ENCODE data around the gene TMOD1.

Gene TMOD1

DNA sequence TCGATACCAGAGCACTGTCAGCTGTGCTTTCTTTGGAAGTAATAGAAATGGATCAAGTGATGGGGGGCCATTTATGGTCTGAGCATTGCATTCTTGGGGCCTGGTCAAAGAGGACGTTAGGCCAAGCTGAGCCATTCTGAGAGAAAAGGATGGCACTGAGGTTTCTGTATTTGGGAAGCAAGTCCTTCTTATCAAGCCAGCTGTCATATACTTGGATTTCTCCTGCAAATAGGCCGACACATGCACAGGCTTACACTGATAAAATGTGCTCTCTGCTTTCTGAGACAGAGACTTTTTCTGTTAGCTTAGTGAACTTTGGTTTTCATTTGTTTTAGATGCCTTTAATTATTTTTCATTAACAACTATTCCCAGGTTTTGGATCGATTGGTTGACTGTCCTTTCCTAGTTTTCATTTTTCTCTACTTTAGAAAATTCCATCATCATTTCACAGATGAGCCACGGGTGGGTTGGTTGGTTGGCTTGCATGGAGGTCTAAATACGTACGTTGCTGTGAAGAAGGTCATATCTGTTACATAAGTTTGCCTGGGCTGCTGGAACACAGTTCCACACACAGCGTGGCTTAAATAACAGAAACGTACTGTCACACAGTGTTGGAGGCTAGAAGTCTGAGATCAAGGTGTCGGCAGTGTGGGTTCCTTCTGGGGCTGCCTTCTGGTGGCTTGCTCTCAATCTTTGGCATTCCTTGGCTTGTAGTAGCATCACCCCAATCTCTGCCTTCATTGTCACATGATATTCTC is 20.3 kb downstream of the TMOD1 start:
- Mint-ChIP-seq H3K4me1 (no peaks in the 10 kb centered on the region), H3K27ac (no peak overlapping the region), H3K27me3 (peaks cover 10% of the 10 kb centered on the region), H3K4me3 (no peak overlapping the region), H3K36me3 (no peaks in the 10 kb centered on the region), H3K9me3 (no peaks in the 10 kb centered on the region)

DNA sequence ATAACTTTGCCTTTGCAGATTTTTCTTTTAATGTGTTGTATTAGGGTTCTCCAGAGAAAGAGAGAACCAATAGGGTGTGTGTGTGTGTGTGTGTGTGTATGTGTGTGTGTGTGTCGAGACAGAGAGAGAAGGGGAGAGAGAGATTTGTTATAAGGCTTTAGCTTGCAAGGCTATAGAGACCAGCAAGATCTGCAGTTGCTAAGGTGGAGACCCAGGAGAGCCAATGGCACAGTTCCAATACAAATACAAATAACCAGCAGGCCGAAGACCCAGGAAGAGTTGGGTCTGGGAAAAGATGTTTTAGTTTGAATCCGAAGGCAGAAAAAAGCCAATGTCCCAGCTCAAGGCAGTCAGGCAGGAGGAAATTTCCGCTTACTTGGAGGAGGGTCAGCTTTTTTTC is 23.0 kb downstream of the TMOD1 start:
- Mint-ChIP-seq H3K4me1 (no peaks in the 10 kb centered on the region), H3K27ac (no peak overlapping the region), H3K27me3 (peaks cover 6% of the 10 kb centered on the region), H3K36me3 (no peaks in the 10 kb centered on the region), H3K4me3 (no peak overlapping the region), H3K9me3 (no peaks in the 10 kb centered on the region)

DNA sequence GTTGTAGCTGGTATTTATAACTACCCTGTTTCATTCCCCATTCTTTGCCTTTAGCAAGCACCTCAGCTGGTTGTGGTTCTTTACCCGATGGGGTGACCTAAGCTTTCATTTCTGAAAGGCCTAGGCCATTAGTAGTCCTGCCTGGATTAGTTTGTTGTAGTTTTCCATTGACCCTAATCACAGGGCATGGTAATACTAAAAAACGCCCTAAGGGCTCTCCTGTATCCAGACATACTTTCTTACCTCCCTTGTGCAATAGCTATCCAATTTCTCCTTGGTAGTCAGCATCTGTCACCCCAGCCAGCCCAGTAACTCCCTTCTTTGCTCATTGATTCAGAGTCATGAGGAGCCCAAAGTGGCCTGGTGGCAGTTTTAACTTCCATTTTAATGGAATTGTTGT is 24.0 kb downstream of the TMOD1 start:
- Mint-ChIP-seq H3K4me3 (no peak overlapping the region), H3K4me1 (no peaks in the 10 kb centered on the region), H3K9me3 (no peaks in the 10 kb centered on the region), H3K36me3 (no peaks in the 10 kb centered on the region), H3K27me3 (peaks cover 2% of the 10 kb centered on the region), H3K27ac (no peak overlapping the region)

DNA sequence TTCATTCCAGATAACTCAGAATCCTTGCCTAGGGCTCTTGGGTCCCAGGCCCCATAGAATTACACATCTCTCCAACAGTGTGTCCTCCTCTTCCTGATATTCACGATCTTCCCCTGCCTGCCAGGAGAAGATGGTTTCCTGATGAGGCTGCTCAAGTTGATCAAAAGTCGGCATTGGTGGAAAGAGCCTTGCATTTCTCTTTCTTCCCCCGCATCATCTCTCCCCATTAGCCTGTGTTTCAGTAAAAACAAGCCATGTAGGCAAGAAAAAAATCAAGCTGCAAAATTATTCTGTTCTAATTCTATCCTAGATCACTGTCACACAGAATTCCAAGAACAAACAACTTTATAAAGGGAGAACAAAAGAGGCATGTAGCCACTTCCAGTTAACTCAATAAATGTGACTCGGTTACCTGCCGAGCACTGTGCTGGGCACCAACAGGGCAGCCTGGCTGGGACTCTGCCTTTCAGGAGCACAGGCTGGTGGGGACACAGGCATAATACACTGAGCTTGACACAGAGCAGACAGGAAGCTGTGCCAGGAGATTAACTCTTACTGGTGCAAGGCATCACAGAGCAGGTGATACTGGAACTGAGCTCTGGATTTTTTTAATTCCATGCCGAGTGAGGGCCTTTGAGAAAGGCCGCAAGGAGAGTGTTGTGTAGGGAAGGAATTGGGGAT is 25.6 kb downstream of the TMOD1 start:
- Mint-ChIP-seq H3K27me3 (no peaks in the 10 kb centered on the region), H3K9me3 (no peaks in the 10 kb centered on the region), H3K4me3 (no peak overlapping the region), H3K36me3 (no peaks in the 10 kb centered on the region), H3K4me1 (no peaks in the 10 kb centered on the region), H3K27ac (no peak overlapping the region)

DNA sequence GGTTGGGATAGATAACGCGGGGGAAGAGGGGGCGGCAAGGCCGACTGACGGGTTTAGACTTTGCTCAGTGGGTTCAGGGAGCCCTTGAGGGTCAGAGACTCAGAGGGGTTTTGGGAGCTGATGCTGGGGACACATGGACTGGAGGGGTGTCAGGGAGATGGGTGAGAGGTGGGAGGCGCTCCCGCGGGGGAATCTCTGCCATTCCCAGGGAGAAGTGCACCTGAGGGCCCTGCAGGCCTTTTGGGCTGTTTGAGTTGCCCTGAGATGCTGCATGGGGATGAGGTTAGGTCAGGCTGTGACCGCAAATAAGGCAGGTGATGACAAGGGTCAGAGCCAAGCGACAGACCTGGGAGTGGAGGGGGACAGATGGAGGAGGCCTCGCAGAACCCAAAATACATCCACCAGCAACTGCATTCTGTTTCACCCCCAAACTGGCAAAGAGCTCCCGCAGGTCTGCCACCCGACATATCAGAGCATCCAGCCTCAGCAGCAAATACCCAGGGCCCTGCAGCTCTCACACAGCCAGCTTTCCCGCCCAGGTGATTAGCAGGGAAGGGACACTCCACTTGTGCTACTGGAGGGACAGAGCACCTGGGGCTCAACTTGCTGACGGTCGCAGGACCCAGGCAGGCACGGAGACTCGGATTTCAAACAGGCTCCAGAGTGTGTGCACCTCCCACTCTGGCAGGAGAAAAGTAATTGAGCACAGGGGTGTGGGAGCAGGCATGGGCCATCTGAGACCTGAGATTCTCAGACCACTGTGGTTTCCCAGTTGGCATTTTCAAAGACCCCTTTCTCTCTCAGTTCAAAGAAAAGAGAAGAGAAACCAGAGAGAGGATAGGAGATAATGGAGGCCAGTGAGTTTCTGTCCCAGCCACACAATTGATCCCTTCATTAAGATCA is 26.4 kb downstream of the TMOD1 start:
- H3K4me3 Mint-ChIP-seq: no peak overlapping the region
- no peaks in the 10 kb centered on the region for H3K4me1 Mint-ChIP-seq
- H3K27me3 Mint-ChIP-seq: no peaks in the 10 kb centered on the region
- H3K27ac Mint-ChIP-seq: no peak overlapping the region
- no peaks in the 10 kb centered on the region for H3K9me3 Mint-ChIP-seq
- no peaks in the 10 kb centered on the region for H3K36me3 Mint-ChIP-seq

DNA sequence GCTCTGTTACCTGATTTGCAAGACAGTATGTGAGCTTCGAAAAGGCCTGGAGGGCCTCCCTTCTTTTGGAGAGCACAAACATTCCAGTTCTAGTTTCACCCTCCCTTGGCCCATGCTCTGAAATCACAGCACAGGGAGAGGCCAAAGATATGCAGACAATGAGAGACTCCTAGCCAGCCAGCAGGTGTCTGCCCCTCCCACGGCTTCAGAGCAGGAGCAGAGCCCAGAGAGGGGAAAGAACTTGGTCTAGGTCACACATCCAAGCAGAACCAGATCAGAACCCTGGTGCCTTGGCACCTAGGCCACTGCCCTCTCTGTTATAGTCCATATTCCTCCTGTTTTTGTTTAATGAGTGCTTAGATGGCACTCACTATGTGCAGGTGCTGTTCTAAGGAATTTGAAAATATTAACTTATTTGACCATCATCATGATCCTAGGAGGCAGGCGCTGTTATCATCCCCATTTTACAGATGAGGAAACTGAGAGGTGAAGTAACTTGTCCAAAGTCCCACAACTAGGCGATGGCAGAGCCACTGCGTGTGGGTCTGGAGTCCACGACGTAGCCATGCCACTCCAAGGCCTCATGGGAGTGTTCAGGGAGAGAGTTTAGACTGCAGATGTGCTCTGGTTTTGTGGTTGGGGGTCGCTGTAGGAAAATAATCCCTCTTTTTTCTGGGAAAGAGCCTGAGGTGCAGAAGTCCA is 27.2 kb downstream of the TMOD1 start:
- H3K9me3 Mint-ChIP-seq: no peaks in the 10 kb centered on the region
- no peaks in the 10 kb centered on the region for H3K36me3 Mint-ChIP-seq
- H3K27ac Mint-ChIP-seq: no peak overlapping the region
- H3K4me1 Mint-ChIP-seq: no peaks in the 10 kb centered on the region
- no peak overlapping the region for H3K4me3 Mint-ChIP-seq
- H3K27me3 Mint-ChIP-seq: no peaks in the 10 kb centered on the region

DNA sequence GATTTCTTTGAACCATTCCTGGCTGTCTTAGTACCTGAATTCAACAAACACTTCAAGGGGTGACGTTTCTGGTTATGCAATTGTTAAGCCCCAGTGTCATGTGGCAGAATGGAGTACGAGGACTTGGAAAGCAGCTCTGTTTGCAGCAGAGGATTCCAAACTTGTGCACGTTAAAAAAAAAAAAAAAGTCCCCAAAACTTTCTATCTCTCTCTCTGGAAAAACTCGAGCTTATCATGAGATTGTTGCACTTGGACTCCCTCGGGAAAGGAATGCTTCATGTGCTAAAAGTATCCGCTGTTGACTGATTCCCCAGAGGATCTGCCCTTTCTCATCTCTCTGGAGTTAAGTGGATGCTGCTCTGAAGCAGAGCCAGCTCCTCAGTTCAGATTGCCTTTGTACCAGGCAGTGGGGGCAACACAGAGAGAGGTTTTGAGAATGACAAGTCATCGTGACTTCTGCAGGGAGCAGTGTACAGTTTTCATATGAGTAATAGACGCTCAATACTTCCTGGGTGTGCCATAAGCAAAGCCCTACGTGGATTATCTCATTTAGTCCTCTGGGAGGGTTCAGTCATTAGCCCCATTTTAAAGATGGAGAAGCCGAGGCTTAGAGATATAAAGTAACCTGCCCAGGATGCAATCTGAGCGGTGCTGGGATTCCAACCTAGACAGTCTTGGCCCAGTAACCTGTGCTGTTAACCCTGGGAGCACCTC is 28.1 kb downstream of the TMOD1 start:
- H3K4me1 Mint-ChIP-seq: no peaks in the 10 kb centered on the region
- H3K27ac Mint-ChIP-seq: no peak overlapping the region
- no peak overlapping the region for H3K4me3 Mint-ChIP-seq
- no peaks in the 10 kb centered on the region for H3K27me3 Mint-ChIP-seq
- H3K36me3 Mint-ChIP-seq: no peaks in the 10 kb centered on the region
- no peaks in the 10 kb centered on the region for H3K9me3 Mint-ChIP-seq

DNA sequence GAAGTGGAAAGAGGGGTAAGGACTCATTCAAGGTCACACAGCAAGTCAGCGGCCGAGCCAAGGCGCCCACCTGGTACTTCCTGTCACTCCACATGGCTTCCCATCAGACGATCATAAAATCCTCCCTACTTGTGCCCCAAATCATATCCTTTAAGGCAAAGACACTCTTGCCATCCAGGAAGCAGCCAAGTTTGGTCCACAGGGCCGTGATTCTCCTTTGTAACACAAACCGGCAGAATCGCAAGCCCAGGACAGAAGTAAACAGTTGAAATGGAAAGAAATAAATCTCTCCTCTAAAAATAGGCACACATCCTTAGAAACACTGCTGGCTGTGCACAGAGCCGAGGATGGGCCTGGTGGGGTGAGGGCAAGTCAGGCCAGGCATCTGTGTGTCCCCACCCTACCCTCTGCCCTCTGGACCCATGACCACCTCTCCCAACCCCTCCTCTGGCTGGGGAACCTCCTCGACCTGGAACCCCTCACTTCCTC is 30.5 kb downstream of the TMOD1 start:
- H3K9me3 Mint-ChIP-seq: no peaks in the 10 kb centered on the region
- H3K27me3 Mint-ChIP-seq: no peaks in the 10 kb centered on the region
- H3K4me3 Mint-ChIP-seq: no peak overlapping the region
- no peaks in the 10 kb centered on the region for H3K4me1 Mint-ChIP-seq
- H3K27ac Mint-ChIP-seq: no peak overlapping the region
- no peaks in the 10 kb centered on the region for H3K36me3 Mint-ChIP-seq

DNA sequence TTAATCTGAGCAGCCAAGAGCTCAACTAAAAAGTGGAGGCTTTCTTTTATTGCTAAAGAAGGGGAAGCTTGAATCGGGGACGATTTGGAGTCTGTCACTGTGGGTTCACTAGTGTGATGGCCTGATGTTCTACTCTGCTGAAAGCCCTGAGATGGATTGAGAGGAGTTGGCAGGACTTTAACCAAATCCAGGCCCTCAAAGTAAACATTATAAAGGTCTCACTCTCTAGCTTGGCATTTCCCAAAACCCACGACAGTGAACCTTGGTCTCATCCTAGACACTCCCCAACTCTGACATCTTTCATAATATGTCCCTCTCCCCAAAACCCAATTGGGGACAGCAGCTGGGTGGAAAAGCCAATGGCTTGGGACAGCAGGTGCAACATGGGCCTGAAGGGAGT is 32.7 kb downstream of the TMOD1 start:
- Mint-ChIP-seq H3K27ac (no peak overlapping the region), H3K27me3 (no peaks in the 10 kb centered on the region), H3K36me3 (no peaks in the 10 kb centered on the region), H3K4me3 (no peak overlapping the region), H3K4me1 (no peaks in the 10 kb centered on the region), H3K9me3 (no peaks in the 10 kb centered on the region)

DNA sequence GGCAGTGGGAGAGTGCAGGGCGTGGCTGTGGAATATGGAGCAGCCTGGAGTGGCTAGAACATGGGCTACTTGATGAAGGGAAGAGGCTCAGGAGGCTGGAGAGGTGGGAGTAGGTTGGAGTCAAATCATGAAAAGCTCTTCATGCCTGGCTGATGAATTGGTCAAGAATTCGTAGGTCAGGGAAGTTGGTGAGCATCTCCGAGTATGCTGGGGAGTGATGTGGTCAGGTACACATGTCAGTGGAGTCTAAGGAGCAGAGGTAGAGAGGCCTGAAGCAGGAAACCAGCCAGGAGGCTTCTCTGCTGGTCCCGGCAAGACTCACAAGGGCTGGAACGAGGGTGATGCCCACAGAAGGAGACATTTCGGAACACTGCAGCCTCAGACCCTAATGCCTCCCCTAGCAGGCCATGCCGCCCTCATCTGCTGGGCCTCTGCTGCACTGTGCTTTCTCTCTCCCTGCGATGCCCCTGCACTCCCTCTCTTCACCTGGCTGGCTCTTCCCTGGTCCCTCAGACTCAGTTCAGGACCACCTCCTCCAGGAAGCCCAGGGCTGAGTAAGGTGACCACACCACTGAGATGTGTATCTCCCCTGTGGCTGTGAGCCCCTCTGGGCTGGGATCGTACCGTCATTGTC is 33.6 kb downstream of the TMOD1 start:
- no peaks in the 10 kb centered on the region for H3K9me3 Mint-ChIP-seq

DNA sequence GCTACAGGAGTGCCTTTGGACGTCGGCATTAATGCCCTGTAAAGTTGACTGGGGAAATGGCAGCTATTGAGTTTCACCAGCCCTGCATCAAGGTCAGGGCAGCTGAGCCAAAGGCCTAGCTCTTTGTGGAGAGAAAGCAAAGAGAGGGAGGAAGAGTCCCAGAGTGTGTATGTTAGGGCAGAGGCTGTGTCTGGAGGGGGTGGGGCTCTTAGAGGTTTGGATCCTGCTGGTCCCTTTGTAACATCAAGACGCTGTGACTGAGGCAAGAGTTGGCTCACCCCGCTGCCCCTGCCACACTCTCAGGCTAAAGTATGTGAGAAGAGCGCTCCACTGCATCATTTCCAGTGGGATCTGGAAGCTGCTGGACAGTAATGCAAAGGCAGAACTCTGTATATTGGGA is 34.3 kb downstream of the TMOD1 start:
- H3K4me3 Mint-ChIP-seq: no peak overlapping the region
- no peak overlapping the region for H3K27ac Mint-ChIP-seq
- H3K9me3 Mint-ChIP-seq: no peaks in the 10 kb centered on the region
- no peaks in the 10 kb centered on the region for H3K36me3 Mint-ChIP-seq
- no peaks in the 10 kb centered on the region for H3K27me3 Mint-ChIP-seq
- H3K4me1 Mint-ChIP-seq: no peaks in the 10 kb centered on the region

More for the DNA sequence above, 33.6 kb downstream of the TMOD1 start:
- Mint-ChIP-seq H3K36me3 (no peaks in the 10 kb centered on the region), H3K4me1 (no peaks in the 10 kb centered on the region), H3K27ac (no peak overlapping the region), H3K27me3 (no peaks in the 10 kb centered on the region), H3K4me3 (no peak overlapping the region)

DNA sequence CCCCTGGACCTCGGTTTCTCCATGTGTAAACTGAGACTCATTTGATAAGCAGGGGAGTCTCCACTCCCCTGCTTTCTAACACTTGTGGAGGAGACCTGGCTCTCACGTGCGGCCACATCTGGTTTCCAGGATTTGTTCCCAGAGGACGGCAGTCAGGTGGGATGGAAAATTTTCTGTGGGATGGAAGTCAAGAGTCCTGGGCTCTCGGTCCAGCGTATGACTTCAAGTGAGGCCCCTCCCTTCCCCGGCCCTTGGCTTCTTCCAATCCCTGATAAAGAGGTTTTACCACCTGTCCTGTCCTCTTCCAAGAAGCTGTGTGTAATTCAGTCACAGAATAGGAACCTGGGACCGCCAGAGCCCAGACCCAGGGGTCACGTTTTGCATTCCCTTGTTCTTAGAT is 35.0 kb downstream of the TMOD1 start:
- Mint-ChIP-seq H3K9me3 (no peaks in the 10 kb centered on the region), H3K4me3 (no peak overlapping the region), H3K36me3 (no peaks in the 10 kb centered on the region), H3K4me1 (no peaks in the 10 kb centered on the region), H3K27me3 (no peaks in the 10 kb centered on the region), H3K27ac (no peak overlapping the region)

DNA sequence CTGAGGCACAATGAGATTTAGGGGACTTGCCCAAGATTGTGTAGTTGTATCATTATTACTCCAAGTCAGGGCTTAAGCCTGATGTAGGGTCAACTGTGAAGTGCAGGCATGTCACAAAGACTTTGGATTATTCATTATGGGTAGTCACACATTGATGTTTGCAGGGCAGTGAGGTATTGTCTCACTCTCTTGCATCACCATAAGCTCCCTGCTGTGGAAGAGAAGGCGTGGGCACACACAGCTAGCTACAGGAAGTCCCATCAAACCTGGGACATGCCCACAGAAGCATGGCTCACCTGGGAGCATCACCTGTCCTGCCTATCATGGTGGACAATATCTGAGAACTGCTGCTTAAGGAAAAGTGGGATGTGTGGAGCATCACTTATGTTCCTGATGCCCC is 42.1 kb downstream of the TMOD1 start:
- Mint-ChIP-seq H3K4me1 (no peaks in the 10 kb centered on the region), H3K4me3 (no peak overlapping the region), H3K36me3 (no peaks in the 10 kb centered on the region), H3K27me3 (no peaks in the 10 kb centered on the region), H3K9me3 (no peaks in the 10 kb centered on the region), H3K27ac (no peak overlapping the region)

DNA sequence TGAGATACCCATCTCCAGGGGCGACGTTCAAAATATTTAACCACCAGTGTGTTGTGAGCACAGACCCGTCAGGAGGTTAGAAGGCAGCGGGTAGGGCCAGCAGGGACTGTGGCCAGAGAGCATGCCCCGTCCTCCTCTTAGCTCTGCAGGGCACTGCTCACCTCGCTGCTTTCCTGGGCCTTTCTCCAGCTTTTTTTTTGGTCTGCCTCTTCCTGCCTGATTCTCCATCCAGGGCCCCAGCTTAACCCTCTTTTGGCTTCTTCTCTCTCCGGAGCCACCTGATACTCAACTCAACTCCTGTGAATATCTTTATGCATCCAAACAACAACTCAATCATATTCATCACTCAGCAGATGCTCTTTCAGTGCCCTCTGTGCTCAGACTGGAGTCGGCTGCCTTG is 44.0 kb downstream of the TMOD1 start:
- Mint-ChIP-seq H3K36me3 (no peaks in the 10 kb centered on the region), H3K27ac (peak overlapping the region; percentile 80), H3K27me3 (peaks cover 4% of the 10 kb centered on the region), H3K4me3 (no peak overlapping the region), H3K9me3 (no peaks in the 10 kb centered on the region), H3K4me1 (no peaks in the 10 kb centered on the region)
